Measurements from ENCODE around the gene REV1. TPM values are rescaled to one million over a fixed set of nuclear protein-coding genes. Genes with fewer than 3 reads are reported as not detected.

The REV1 gene
- total and polyA plus RNA-seq, 2 of the 8 experiments (the other 6 are each of a cell fraction or from before 2014, with no cell fraction given): 16.6 to 34.3 TPM

DNA sequence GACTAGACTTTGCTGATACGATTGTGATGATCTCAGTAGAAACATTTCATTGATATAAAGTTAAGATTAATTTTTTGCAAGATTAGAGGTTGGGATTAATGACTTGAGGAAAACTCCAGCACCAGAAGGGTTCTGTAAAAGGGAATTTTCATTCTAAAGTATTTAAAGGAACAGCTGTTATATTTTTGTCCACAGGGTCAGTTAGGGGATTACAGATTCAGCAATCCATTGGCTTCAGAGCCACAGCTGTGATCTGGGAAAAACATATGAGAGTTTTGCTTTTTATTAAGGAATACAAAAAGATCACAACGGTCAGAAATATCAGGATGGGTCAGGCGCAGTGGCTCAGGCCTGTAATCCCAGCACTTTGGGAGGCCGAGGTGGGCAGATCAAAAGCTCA is 19.6 kb upstream of the REV1 start:
- no peak overlapping the region for H2BK120ac ChIP-seq (replicated peaks; ENCODE audit: low read depth, low read length)
- TF ChIP-seq JUN (IDR thresholded peaks at IDR 0.05; ENCODE audit: low read depth, low read length): no peak
- TF ChIP-seq RXRA (IDR thresholded peaks at IDR 0.05; ENCODE audit: insufficient read depth, low read depth, low read length): no peak
- TF ChIP-seq, protein P1, sequence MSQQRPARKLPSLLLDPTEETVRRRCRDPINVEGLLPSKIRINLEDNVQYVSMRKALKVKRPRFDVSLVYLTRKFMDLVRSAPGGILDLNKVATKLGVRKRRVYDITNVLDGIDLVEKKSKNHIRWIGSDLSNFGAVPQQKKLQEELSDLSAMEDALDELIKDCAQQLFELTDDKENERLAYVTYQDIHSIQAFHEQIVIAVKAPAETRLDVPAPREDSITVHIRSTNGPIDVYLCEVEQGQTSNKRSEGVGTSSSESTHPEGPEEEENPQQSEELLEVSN (IDR thresholded peaks at IDR 0.05): no peak
- TF ChIP-seq GTF2F1 (IDR thresholded peaks at IDR 0.05; ENCODE audit: borderline replicate concordance, low read depth, low read length): no peak
- H3K14ac ChIP-seq (ENCODE audit: insufficient read length): no peak overlapping the region
- H3K23ac ChIP-seq (ENCODE audit: insufficient read length): no peak overlapping the region
- no peaks in the 10 kb centered on the region for H3K23me2 ChIP-seq (ENCODE audit: low read depth, low read length)
- WGBS, 2 experiments (ENCODE audit: extremely low coverage in 1 of 2, insufficient coverage in 1 of 2, insufficient read length in 1 of 2, insufficient replicate concordance in 2 of 2, low coverage in 1 of 2, low lambda C conversion rate in 2 of 2, missing lambda C conversion rate in 1 of 2): 90% methylated on average over 4 of the region's 4 CpGs; no CpG with 5 or more reads in 1 of the 2 experiments
- no peaks in the 10 kb centered on the region for H3K79me2 ChIP-seq (ENCODE audit: control insufficient read depth in 1 of 2, insufficient read depth in 2 of 2, low read length in 2 of 2)
- no peaks in the 10 kb centered on the region for H3K36me3 ChIP-seq (ENCODE audit: control insufficient read depth in 2 of 4, insufficient read depth in 4 of 4, low read length in 3 of 4)
- no peak overlapping the region for H3K4ac ChIP-seq (replicated peaks; ENCODE audit: insufficient read length, low read depth, low read length)
- H2BK12ac ChIP-seq (ENCODE audit: low read depth, low read length): no peak overlapping the region
- H3K18ac ChIP-seq (ENCODE audit: extremely low read depth, low read length): no peak overlapping the region
- no peaks in the 10 kb centered on the region for H3K9me3 ChIP-seq (ENCODE audit: insufficient read depth in 2 of 2, low read depth in 1 of 2, low read length in 1 of 2)
- H2BK15ac ChIP-seq (ENCODE audit: low read length): no peak overlapping the region
- no peak overlapping the region for H4K8ac ChIP-seq (ENCODE audit: extremely low read depth, insufficient read depth, low read length)
- ChIA-PET POLR2A (ENCODE audit: partially characterized antibody) (no interaction called here), CTCF (ENCODE audit: partially characterized antibody) (no interaction called here)
- no peak for FAIRE-seq
- H2BK5ac ChIP-seq (ENCODE audit: low read depth, low read length): no peak overlapping the region
- H3K79me1 ChIP-seq (ENCODE audit: low read depth, low read length): no peaks in the 10 kb centered on the region; the same call in 1 of the 2 replicates
- no peak overlapping the region for H3K9ac ChIP-seq (replicated peaks in 1 of 4; ENCODE audit: extremely low read depth in 1 of 4, low read depth in 3 of 4, low read length in 3 of 4)
- no peak overlapping the region for H3K4me3 ChIP-seq (ENCODE audit: extremely low read depth in 1 of 4, insufficient read depth in 2 of 4, low read depth in 3 of 4, low read length in 4 of 4)
- H4K91ac ChIP-seq (replicated peaks; ENCODE audit: insufficient read length, low read length): no peak overlapping the region
- H3K4me2 ChIP-seq (ENCODE audit: insufficient read depth in 1 of 2, low read depth in 2 of 2, low read length in 2 of 2): no peak overlapping the region
- H3K27me3 ChIP-seq (replicated peaks in 1 of 4; ENCODE audit: control insufficient read depth in 3 of 4, extremely low read depth in 1 of 4, insufficient read depth in 3 of 4, low read length in 3 of 4): no peaks in the 10 kb centered on the region; a peak in 1 of 7 replicates
- H2AK5ac ChIP-seq (ENCODE audit: low read depth, low read length): no peak overlapping the region
- no peaks in the 10 kb centered on the region for H3K4me1 ChIP-seq (replicated peaks in 1 of 4; ENCODE audit: control insufficient read depth in 3 of 4, insufficient read depth in 4 of 4, low read length in 3 of 4)
- H3K27ac ChIP-seq (ENCODE audit: low read depth, low read length): no peak overlapping the region
- H2BK20ac ChIP-seq (ENCODE audit: low read length): no peak overlapping the region
- no peak overlapping the region for H3K56ac ChIP-seq (replicated peaks; ENCODE audit: insufficient read length, low read depth, low read length)
- H4K5ac ChIP-seq (ENCODE audit: insufficient read length, low read depth, low read length): no peak overlapping the region
- no peaks in the 10 kb centered on the region for H4K20me1 ChIP-seq (replicated peaks in 1 of 2; ENCODE audit: control insufficient read depth in 1 of 2, insufficient read depth in 2 of 2, low read length in 2 of 2)
- H2AFZ ChIP-seq (ENCODE audit: low read length): no peak overlapping the region
- no peak for DNase-seq (ENCODE audit: low read depth in 1 of 2, low spot score in 2 of 2)

Measured in H1 (cell line).